A673 (cell line): ENCODE data around the gene STH. TPM values are rescaled to one million over a fixed set of nuclear protein-coding genes. Genes with fewer than 3 reads are reported as not detected.
A peak's percentile ranks its signal among the peaks of the same experiment; 100 is the strongest.

Experiments
- BruUV-seq: library from RNA; stranded (reverse); fragments of 400-500 nt; replicated peaks from 2 replicates; lab custom pipeline; 2021; lab: Mats Ljungman, UMichigan
- CTCF ChIA-PET: fragments of 300-600 bp; sonication (Branson Sonifier 250); formaldehyde crosslinking; loops from one replicate; lab custom pipeline; 2022; ENCODE audit warnings: antibody characterized with exemption; lab: Charles Lee
- POLR2A ChIA-PET: fragments of 300-600 bp; sonication (Branson Sonifier 250); formaldehyde crosslinking; loops from one replicate; lab custom pipeline; 2022; ENCODE audit warnings: antibody characterized with exemption; ENCODE audit not compliant: low non-redundant PET; lab: Charles Lee
- DNase-seq: peaks from one replicate; pipeline ENCODE4 v3.0.0-alpha.2; 2015; ENCODE audit warnings: low spot score
- H3K27ac ChIP-seq: fragments of 200-600 bp; sonication (generic); 2 replicates; pipeline ENCODE4 v1.5.1; 2016; ENCODE audit warnings: mixed run types, low read depth, mild to moderate bottlenecking, mixed read lengths, antibody characterized with exemption, low read length; ENCODE audit not compliant: poor library complexity, severe bottlenecking
- H3K27me3 ChIP-seq: fragments of 200-600 bp; sonication (generic); replicated peaks from 2 replicates; pipeline ENCODE4 v1.6.1; 2017; ENCODE audit warnings: mixed run types, low read depth, mild to moderate bottlenecking, mixed read lengths, antibody characterized with exemption, low read length; ENCODE audit not compliant: insufficient read depth, poor library complexity
- H3K36me3 ChIP-seq: fragments of 200-600 bp; sonication (generic); 2 replicates; pipeline ENCODE4 v1.6.1; 2016; ENCODE audit warnings: mixed run types, mild to moderate bottlenecking, mixed read lengths, antibody characterized with exemption, low read length; ENCODE audit not compliant: insufficient read depth, poor library complexity, severe bottlenecking
- H3K4me1 ChIP-seq: fragments of 200-600 bp; sonication (generic); 2 replicates; pipeline ENCODE4 v1.6.1; 2017; ENCODE audit warnings: mixed run types, mild to moderate bottlenecking, mixed read lengths, antibody characterized with exemption, low read length; ENCODE audit not compliant: insufficient read depth, poor library complexity, severe bottlenecking
- H3K4me3 ChIP-seq: fragments of 200-600 bp; sonication (generic); 2 replicates; pipeline ENCODE4 v1.5.1; 2016; ENCODE audit warnings: low read depth, mixed run types, mild to moderate bottlenecking, mixed read lengths, low read length; ENCODE audit not compliant: poor library complexity, severe bottlenecking
- H3K9me3 ChIP-seq: fragments of 200-600 bp; sonication (generic); 2 replicates; pipeline ENCODE4 v1.6.1; 2016; ENCODE audit warnings: mixed run types, low read depth, mild to moderate bottlenecking, mixed read lengths, antibody characterized with exemption, low read length; ENCODE audit not compliant: poor library complexity, severe bottlenecking
- EZH2 ChIP-seq: fragments of 200-600 bp; sonication (generic); IDR thresholded peaks from 2 replicates; pipeline ENCODE4 v1.6.1; 2017; ENCODE audit warnings: borderline replicate concordance, low read depth, mild to moderate bottlenecking, mixed read lengths, antibody characterized with exemption, low read length; ENCODE audit not compliant: poor library complexity, severe bottlenecking
- intact Hi-C: fragments of 100-400 bp; cut with micrococcal nuclease; formaldehyde crosslinking; loops from one replicate; pipeline ENCODE4 v1.10.0; 2022; ENCODE audit not compliant: unreplicated experiment
- total RNA-seq: library from RNA; stranded (reverse); gene quantifications from 2 replicates; pipeline ENCODE4 v1.2.3, GENCODE V29; 2021
- TF ChIP-seq, protein P1 (sequence below): fragments of 300-800, 200-600 bp; sonication (generic); conservative IDR thresholded peaks from 2 replicates; pipeline ENCODE4 v1.5.1; 2017; ENCODE audit warnings: low read depth, mild to moderate bottlenecking, antibody characterized with exemption, low read length, moderate library complexity, mixed read lengths

STH gene
- total RNA-seq, 1 experiment from 2014 or later, result not detected

DNA sequence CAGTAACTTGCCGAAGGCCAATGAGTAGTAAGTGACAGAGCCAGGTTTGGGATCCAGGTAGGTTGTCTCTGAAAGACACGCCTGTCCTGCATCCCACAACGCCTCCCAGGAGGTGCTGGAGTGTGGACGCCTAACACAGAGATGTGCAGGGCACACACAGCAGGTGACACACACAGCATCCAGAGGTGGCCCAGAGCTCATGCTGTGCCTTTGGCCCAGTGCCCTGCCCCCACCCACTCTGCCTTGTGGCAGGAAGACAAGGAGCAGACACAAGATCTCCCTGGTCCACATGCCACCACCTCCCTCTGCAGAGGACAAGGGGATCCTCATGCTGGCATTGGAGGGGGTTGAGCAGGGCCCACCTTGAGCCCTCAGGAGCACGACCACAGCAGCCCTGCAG is 14.7 kb upstream of the STH start:
- intact Hi-C loops, result no loop called here
- H3K9me3 ChIP-seq, result no peaks in the 10 kb centered on the region
- DNase-seq, result peak; percentile 23
- CTCF ChIA-PET, result no interaction called here
- POLR2A ChIA-PET, result no interaction called here
- H3K4me3 ChIP-seq, result no peak overlapping the region
- no peak overlapping the region for H3K27ac ChIP-seq
- H3K27me3 ChIP-seq, result no peaks in the 10 kb centered on the region
- H3K36me3 ChIP-seq, result no peaks in the 10 kb centered on the region
- H3K4me1 ChIP-seq, result no peaks in the 10 kb centered on the region
- BruUV-seq, result no TSS peak
- no peak for TF ChIP-seq EZH2
- TF ChIP-seq, protein P1, sequence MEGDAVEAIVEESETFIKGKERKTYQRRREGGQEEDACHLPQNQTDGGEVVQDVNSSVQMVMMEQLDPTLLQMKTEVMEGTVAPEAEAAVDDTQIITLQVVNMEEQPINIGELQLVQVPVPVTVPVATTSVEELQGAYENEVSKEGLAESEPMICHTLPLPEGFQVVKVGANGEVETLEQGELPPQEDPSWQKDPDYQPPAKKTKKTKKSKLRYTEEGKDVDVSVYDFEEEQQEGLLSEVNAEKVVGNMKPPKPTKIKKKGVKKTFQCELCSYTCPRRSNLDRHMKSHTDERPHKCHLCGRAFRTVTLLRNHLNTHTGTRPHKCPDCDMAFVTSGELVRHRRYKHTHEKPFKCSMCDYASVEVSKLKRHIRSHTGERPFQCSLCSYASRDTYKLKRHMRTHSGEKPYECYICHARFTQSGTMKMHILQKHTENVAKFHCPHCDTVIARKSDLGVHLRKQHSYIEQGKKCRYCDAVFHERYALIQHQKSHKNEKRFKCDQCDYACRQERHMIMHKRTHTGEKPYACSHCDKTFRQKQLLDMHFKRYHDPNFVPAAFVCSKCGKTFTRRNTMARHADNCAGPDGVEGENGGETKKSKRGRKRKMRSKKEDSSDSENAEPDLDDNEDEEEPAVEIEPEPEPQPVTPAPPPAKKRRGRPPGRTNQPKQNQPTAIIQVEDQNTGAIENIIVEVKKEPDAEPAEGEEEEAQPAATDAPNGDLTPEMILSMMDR, result no peak

DNA sequence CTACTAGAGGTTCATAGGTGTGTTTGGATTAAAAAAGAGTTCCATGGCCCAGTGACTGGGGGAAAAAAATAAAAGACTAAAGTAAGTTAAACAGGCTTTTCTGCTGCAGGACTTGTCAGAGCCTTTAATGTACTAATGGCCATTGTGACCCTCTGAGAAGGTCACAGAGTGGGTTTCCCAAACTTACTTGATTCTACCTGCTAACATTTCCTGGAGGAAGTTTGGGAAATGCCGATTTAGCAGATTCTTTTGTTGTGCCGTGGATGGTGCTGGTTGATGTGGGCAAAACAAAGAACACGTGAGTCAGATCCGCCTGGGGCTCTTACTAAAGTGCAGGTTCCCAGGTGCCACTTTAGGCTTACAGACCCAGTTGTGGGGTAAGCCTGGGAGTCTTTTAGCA is 13.6 kb upstream of the STH start:
- no peak overlapping the region for H3K27ac ChIP-seq
- intact Hi-C loops, result no loop called here
- CTCF ChIA-PET, result no interaction called here
- H3K4me3 ChIP-seq, result no peak overlapping the region
- H3K27me3 ChIP-seq, result no peaks in the 10 kb centered on the region
- TF ChIP-seq EZH2, result no peak
- TF ChIP-seq, protein P1, result no peak
- POLR2A ChIA-PET, result no interaction called here
- no peaks in the 10 kb centered on the region for H3K4me1 ChIP-seq
- H3K36me3 ChIP-seq, result no peaks in the 10 kb centered on the region
- no peak for DNase-seq
- BruUV-seq, result no TSS peak
- no peaks in the 10 kb centered on the region for H3K9me3 ChIP-seq

GRCh38 chr17:45986056-45986455 is 13.0 kb upstream of the STH start:
- Histone ChIP-seq H3K27ac (no peak overlapping the region), H3K36me3 (no peaks in the 10 kb centered on the region), H3K4me3 (no peak overlapping the region), H3K4me1 (no peaks in the 10 kb centered on the region), H3K9me3 (no peaks in the 10 kb centered on the region), H3K27me3 (no peaks in the 10 kb centered on the region)
- TF ChIP-seq, protein P1, result no peak
- no peak for TF ChIP-seq EZH2
- ChIA-PET CTCF (no interaction called here), POLR2A (no interaction called here)
- no peak for DNase-seq
- intact Hi-C loops, result no loop called here
- no TSS peak for BruUV-seq
